Brain microvascular endothelial cell (primary cell): Measurements from ENCODE around the gene SH3PXD2A.

Experiments
- DNase-seq: peaks from one replicate; pipeline ENCODE4 v3.0.0-alpha.2; 2020
- H3K27ac ChIP-seq: fragments of 250-450 bp; sonication (Bioruptor Pico); 2 replicates; pipeline ENCODE4 v1.5.1; 2020; ENCODE audit warnings: mild to moderate bottlenecking, moderate library complexity
- H3K27me3 ChIP-seq: fragments of 250-450 bp; sonication (Bioruptor Pico); replicated peaks from 2 replicates; pipeline ENCODE4 v1.5.1; 2020; ENCODE audit warnings: mild to moderate bottlenecking
- H3K36me3 ChIP-seq: fragments of 250-450 bp; sonication (Bioruptor Pico); replicated peaks from 2 replicates; pipeline ENCODE4 v1.5.1; 2020; ENCODE audit warnings: mild to moderate bottlenecking
- H3K4me3 ChIP-seq: 2 replicates; pipeline ENCODE4 v1.5.1; 2011; ENCODE audit warnings: low read depth, mild to moderate bottlenecking, control low read depth, low read length, moderate library complexity
- CTCF ChIP-seq: IDR thresholded peaks from 2 replicates; pipeline ENCODE4 v1.5.1; 2011; ENCODE audit warnings: low read depth, mild to moderate bottlenecking, moderate library complexity, low read length, control low read depth, inconsistent platforms; ENCODE audit errors: missing control alignments
- in situ Hi-C: cut with HindIII; loops from 2 replicates; pipeline ENCODE4 v1.10.0; 2017; ENCODE audit warnings: low sequenced_read_pairs, low pct_ligation_motif_present

Gene SH3PXD2A

GRCh38 chr10:103832806-103833205, 22.6 kb downstream of the SH3PXD2A start:
- no peak for TF ChIP-seq CTCF
- Histone ChIP-seq H3K27ac (no peak overlapping the region), H3K36me3 (no peaks in the 10 kb centered on the region), H3K27me3 (no peaks in the 10 kb centered on the region), H3K4me3 (no peak overlapping the region)
- in situ Hi-C loops: no loop called here
- DNase-seq: no peak

- H3K4me3 ChIP-seq: no peak overlapping the region
- no peak overlapping the region for H3K27ac ChIP-seq
- TF ChIP-seq CTCF: no peak
- H3K36me3 ChIP-seq: no peaks in the 10 kb centered on the region
- H3K27me3 ChIP-seq: no peaks in the 10 kb centered on the region
- DNase-seq: no peak
- in situ Hi-C loops: no loop called here
These were observed 25.4 kb downstream of the SH3PXD2A start for GRCh38 chr10:103829838-103830465.

GRCh38 chr10:103829278-103829677, 26.1 kb downstream of the SH3PXD2A start:
- no peak overlapping the region for H3K27ac ChIP-seq
- in situ Hi-C loops: no loop called here
- no peak for DNase-seq
- no peak for TF ChIP-seq CTCF
- no peaks in the 10 kb centered on the region for H3K36me3 ChIP-seq
- H3K27me3 ChIP-seq: no peaks in the 10 kb centered on the region
- H3K4me3 ChIP-seq: no peak overlapping the region

- Histone ChIP-seq H3K36me3 (no peaks in the 10 kb centered on the region), H3K27me3 (no peaks in the 10 kb centered on the region), H3K27ac (no peak overlapping the region), H3K4me3 (no peak overlapping the region)
- no peak for DNase-seq
- no peak for TF ChIP-seq CTCF
- in situ Hi-C loops: no loop called here
These were observed 26.7 kb downstream of the SH3PXD2A start for GRCh38 chr10:103828587-103829197.

- in situ Hi-C loops: no loop called here
- no peak for TF ChIP-seq CTCF
- no peaks in the 10 kb centered on the region for H3K27me3 ChIP-seq
- no peak overlapping the region for H3K4me3 ChIP-seq
- no peak for DNase-seq
- H3K27ac ChIP-seq: no peak overlapping the region
- no peaks in the 10 kb centered on the region for H3K36me3 ChIP-seq
These were observed 27.3 kb downstream of the SH3PXD2A start for GRCh38 chr10:103828107-103828506.

- in situ Hi-C loops: no loop called here
- no peak for TF ChIP-seq CTCF
- Histone ChIP-seq H3K27ac (no peak overlapping the region), H3K27me3 (no peaks in the 10 kb centered on the region), H3K36me3 (no peaks in the 10 kb centered on the region), H3K4me3 (no peak overlapping the region)
- DNase-seq: no peak
These were observed 28.5 kb downstream of the SH3PXD2A start for GRCh38 chr10:103826885-103827284.
